Loucy (cell line): ENCODE data around the gene HMOX2.

ENCODE experiments used
- H2AFZ ChIP-seq: fragments of 200-600 bp; sonication (generic); 2 replicates; pipeline ENCODE4 v1.6.0; 2016; ENCODE audit warnings: antibody characterized with exemption, mild to moderate bottlenecking, low read length, moderate library complexity
- H3F3A ChIP-seq: fragments of 200-600 bp; 2 replicates; pipeline ENCODE4 v1.6.0; 2016; ENCODE audit warnings: antibody characterized with exemption, low read depth, mild to moderate bottlenecking
- H3K27me3 ChIP-seq: fragments of 200-600 bp; sonication (generic); 2 replicates; pipeline ENCODE4 v1.6.1; 2014; ENCODE audit warnings: low read length, mild to moderate bottlenecking; ENCODE audit not compliant: insufficient read depth, poor library complexity, severe bottlenecking
- H3K36me3 ChIP-seq: fragments of 200-600 bp; sonication (generic); 2 replicates; pipeline ENCODE4 v1.6.1; 2016; ENCODE audit warnings: low read length; ENCODE audit not compliant: insufficient read depth
- H3K4me1 ChIP-seq: fragments of 200-600 bp; sonication (generic); 2 replicates; pipeline ENCODE4 v1.5.1; 2014; ENCODE audit warnings: low read length, mild to moderate bottlenecking; ENCODE audit not compliant: insufficient read depth, poor library complexity, severe bottlenecking
- H3K4me2 ChIP-seq: fragments of 200-600 bp; sonication (generic); 2 replicates; pipeline ENCODE4 v1.6.0; 2014; ENCODE audit warnings: antibody characterized with exemption, low read length, low read depth, mild to moderate bottlenecking; ENCODE audit not compliant: poor library complexity, severe bottlenecking
- H3K4me3 ChIP-seq: fragments of 200-600 bp; sonication (generic); 2 replicates; pipeline ENCODE4 v1.5.1; 2014; ENCODE audit warnings: low read length, mild to moderate bottlenecking, mixed read lengths; ENCODE audit not compliant: poor library complexity, severe bottlenecking
- H3K79me2 ChIP-seq: fragments of 200-600 bp; sonication (generic); 2 replicates; pipeline ENCODE4 v1.6.1; 2014; ENCODE audit warnings: low read length; ENCODE audit not compliant: insufficient read depth
- H3K9ac ChIP-seq: fragments of 200-600 bp; sonication (generic); 2 replicates; pipeline ENCODE4 v1.6.0; 2014; ENCODE audit warnings: mild to moderate bottlenecking, low read depth, low read length, moderate library complexity; ENCODE audit not compliant: poor library complexity, severe bottlenecking
- H3K9me2 ChIP-seq: fragments of 200-600 bp; sonication (generic); replicated peaks from 2 replicates; pipeline ENCODE4 v1.6.1; 2016; ENCODE audit warnings: low read depth, low read length, mixed read lengths
- H3K9me3 ChIP-seq: fragments of 200-600 bp; sonication (generic); 2 replicates; pipeline ENCODE4 v1.6.1; 2014; ENCODE audit warnings: mild to moderate bottlenecking, antibody characterized with exemption, low read length, low read depth; ENCODE audit not compliant: insufficient read depth
- H4K20me1 ChIP-seq: fragments of 200-600 bp; sonication (generic); 2 replicates; pipeline ENCODE4 v1.6.0; 2014; ENCODE audit warnings: antibody characterized with exemption, low read length, mild to moderate bottlenecking; ENCODE audit not compliant: insufficient read depth, poor library complexity, severe bottlenecking
- EZH2phosphoT487 ChIP-seq: fragments of 200-600 bp; IDR thresholded peaks from 2 replicates; pipeline ENCODE4 v1.6.1; 2018; ENCODE audit warnings: antibody characterized with exemption, mild to moderate bottlenecking, moderate library complexity, borderline replicate concordance
- TF ChIP-seq, protein P1 (sequence below): fragments of 200-600 bp; sonication (generic); conservative IDR thresholded peaks from 2 replicates; pipeline ENCODE4 v1.5.1; 2014; ENCODE audit warnings: mild to moderate bottlenecking, antibody characterized with exemption, low read length

The HMOX2 gene

GRCh38 chr16:4467916-4468315 is 8.3 kb upstream of the HMOX2 start:
- H3K4me2 ChIP-seq = no peak overlapping the region
- H3F3A ChIP-seq = no peaks in the 10 kb centered on the region
- peaks cover 10% of the 10 kb centered on the region; the same call in 1 of the 2 replicates for H3K79me2 ChIP-seq
- H3K4me1 ChIP-seq = peaks cover 2% of the 10 kb centered on the region
- H3K9me3 ChIP-seq = no peaks in the 10 kb centered on the region
- no peak overlapping the region for H3K9ac ChIP-seq
- TF ChIP-seq EZH2phosphoT487 = no peak
- TF ChIP-seq, protein P1, sequence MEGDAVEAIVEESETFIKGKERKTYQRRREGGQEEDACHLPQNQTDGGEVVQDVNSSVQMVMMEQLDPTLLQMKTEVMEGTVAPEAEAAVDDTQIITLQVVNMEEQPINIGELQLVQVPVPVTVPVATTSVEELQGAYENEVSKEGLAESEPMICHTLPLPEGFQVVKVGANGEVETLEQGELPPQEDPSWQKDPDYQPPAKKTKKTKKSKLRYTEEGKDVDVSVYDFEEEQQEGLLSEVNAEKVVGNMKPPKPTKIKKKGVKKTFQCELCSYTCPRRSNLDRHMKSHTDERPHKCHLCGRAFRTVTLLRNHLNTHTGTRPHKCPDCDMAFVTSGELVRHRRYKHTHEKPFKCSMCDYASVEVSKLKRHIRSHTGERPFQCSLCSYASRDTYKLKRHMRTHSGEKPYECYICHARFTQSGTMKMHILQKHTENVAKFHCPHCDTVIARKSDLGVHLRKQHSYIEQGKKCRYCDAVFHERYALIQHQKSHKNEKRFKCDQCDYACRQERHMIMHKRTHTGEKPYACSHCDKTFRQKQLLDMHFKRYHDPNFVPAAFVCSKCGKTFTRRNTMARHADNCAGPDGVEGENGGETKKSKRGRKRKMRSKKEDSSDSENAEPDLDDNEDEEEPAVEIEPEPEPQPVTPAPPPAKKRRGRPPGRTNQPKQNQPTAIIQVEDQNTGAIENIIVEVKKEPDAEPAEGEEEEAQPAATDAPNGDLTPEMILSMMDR = no peak
- no peak overlapping the region for H3K4me3 ChIP-seq
- H3K9me2 ChIP-seq = no peaks in the 10 kb centered on the region
- no peaks in the 10 kb centered on the region for H3K27me3 ChIP-seq
- H4K20me1 ChIP-seq = no peaks in the 10 kb centered on the region
- no peaks in the 10 kb centered on the region for H3K36me3 ChIP-seq
- no peak overlapping the region for H2AFZ ChIP-seq

- no peak overlapping the region for H2AFZ ChIP-seq
- H3K79me2 ChIP-seq = peaks cover 20% of the 10 kb centered on the region
- no peaks in the 10 kb centered on the region for H3K27me3 ChIP-seq
- no peaks in the 10 kb centered on the region for H3K9me2 ChIP-seq
- H3K36me3 ChIP-seq = no peaks in the 10 kb centered on the region
- no peak overlapping the region for H3K4me3 ChIP-seq
- H3K4me1 ChIP-seq = peaks cover 3% of the 10 kb centered on the region
- no peaks in the 10 kb centered on the region for H3F3A ChIP-seq
- no peaks in the 10 kb centered on the region for H3K9me3 ChIP-seq
- H3K9ac ChIP-seq = no peak overlapping the region
- TF ChIP-seq, protein P1 = no peak
- TF ChIP-seq EZH2phosphoT487 = no peak
- H4K20me1 ChIP-seq = no peaks in the 10 kb centered on the region
- no peak overlapping the region for H3K4me2 ChIP-seq
These were observed 7.2 kb upstream of the HMOX2 start for GRCh38 chr16:4468972-4469371.

- no peaks in the 10 kb centered on the region for H3K36me3 ChIP-seq
- H3K79me2 ChIP-seq = peaks cover 28% of the 10 kb centered on the region
- H3K9me3 ChIP-seq = no peaks in the 10 kb centered on the region
- no peaks in the 10 kb centered on the region for H3K9me2 ChIP-seq
- no peak overlapping the region for H3K9ac ChIP-seq
- H3K4me3 ChIP-seq = no peak overlapping the region
- no peaks in the 10 kb centered on the region for H3F3A ChIP-seq
- no peaks in the 10 kb centered on the region for H4K20me1 ChIP-seq
- H2AFZ ChIP-seq = no peak overlapping the region
- TF ChIP-seq, protein P1 = no peak
- no peak for TF ChIP-seq EZH2phosphoT487
- peaks cover 8% of the 10 kb centered on the region for H3K4me1 ChIP-seq
- no peak overlapping the region for H3K4me2 ChIP-seq
- no peaks in the 10 kb centered on the region for H3K27me3 ChIP-seq
These were observed 4.3 kb upstream of the HMOX2 start for GRCh38 chr16:4471869-4472268.
